HG02610 (cell line): ENCODE data around the gene ZNF197.
"Not testable (repeated sequence)": the region's sequence is repeated elsewhere in the genome, so short reads cannot be mapped to it uniquely, and the experiment has no call there.

Experiments used
- ATAC-seq: cut with Tn5 transposase; IDR thresholded peaks from one replicate; pipeline ENCODE4 v1.9.1; 2021; ENCODE audit warnings: mild to moderate bottlenecking, moderate library complexity; ENCODE audit not compliant: unreplicated experiment

Gene ZNF197

DNA sequence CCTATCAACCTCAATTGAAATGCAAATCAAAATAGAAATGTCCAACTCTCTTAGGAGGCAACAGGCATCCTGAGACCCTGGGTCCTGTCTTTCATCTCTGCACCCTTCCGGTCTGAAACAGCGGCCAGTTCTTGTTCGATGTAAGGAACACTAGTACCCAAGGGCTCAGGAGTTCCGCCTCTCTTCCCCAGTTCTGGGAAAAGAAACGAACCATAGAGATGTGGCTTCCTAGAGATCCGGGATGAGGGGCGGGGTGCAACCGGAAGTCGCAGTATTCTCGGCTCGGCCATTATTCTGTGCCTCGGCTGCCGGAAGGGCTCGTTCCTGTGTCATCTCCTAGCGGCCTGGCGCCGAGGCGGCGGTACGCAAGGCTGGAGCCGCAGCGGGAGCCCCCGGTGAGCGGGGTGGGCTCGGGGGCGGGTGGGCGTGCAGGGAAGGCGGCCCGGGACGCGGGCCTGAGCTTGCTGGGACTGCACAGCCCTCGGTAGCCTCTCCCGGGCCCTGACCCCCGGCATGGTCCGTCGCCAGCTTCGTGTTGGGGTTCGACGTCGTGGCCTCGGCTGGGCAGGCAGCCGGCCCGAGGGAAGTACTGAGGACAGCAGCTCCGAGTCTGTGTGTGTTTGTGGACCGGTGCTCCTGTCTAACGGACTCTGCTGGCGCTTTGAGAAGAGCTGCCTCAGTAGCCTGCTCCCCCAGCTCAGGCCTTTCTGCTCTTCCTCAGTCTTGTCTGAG is at the start of gene ZNF197:
Gene ZNF197 (plus strand): TSS at position 288 of the 732 bp plus-strand sequence. CDS start 4,119 bp downstream, outside the sequence.
- peak; percentile 92 for ATAC-seq

- no peak for ATAC-seq
Observed at GRCh38 chr3:44576613-44577012, 48.2 kb upstream of the ZNF197 start.

GRCh38 chr3:44577354-44577952 is 47.4 kb upstream of the ZNF197 start:
- not testable (repeated sequence) for ATAC-seq

- not testable (repeated sequence) for ATAC-seq
Observed at GRCh38 chr3:44578316-44578715, 46.5 kb upstream of the ZNF197 start.

GRCh38 chr3:44578924-44579515 is 45.8 kb upstream of the ZNF197 start:
- ATAC-seq, result not testable (repeated sequence)

GRCh38 chr3:44579749-44580148 is 45.1 kb upstream of the ZNF197 start:
- not testable (repeated sequence) for ATAC-seq

DNA sequence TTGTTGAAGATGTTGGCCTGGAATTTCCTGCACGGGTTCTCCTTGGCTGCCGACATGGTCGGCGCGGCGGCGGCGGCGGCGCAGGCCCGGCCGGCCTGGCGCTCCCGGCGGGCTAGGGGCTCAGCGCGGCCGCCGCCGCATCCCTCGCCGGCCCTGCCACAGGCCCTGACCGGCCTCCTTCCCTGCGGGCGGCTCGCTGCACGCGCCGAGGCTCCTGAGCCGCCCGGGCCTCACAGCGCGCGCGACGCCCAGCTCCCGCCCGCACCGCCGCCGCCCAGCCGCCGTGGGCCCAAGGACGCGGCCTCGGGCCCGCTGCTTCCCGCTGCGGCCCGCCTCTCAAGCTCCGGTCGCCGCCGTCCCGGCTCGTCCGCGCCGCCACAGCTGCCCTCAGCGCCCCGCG is 43.9 kb upstream of the ZNF197 start:
- not testable (repeated sequence) for ATAC-seq

DNA sequence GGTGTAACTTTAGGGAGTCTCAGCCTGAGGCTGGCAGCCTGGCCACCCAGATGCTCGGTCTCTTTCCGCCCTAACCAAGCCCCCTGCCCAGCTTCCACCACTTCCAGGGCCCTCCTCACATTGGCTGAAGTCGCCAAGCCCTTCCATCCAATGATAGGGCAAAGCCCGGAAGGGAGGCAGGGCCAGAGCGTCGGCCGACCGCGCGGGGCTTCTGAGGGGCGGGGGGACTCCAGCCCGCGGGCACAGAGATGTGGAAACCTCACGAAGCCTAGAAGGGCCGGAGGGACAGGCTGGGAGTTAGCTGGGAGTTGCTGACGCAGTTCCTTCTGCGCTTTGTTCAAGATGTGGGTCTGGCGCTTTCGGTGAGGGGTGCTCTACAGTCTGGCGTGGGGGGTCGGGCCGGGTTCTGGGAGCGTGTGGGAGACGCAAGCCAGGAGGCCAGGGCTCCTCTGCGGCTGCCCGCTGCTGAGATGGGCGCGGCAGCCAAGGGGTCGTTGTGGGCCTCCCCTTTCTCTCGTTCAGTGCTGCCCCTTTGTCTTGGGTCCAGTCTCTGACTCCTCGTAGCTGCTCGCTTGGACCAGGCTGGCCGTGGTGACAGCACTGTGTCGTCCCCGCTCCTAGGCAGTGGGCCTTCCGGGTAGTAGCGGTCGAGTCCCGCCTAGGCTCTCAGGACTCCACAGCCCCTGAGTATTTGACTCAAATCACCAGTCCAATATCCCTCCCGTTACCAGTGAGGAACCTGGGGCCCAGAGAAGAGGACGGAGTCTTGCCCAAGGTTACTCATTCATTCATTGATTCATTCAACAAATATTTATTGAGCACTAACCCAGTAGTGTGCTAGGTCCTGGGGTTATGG is 40.0 kb upstream of the ZNF197 start, which contains the start of gene ZNF660:
Gene ZNF660 (plus strand): TSS at position 319 of the 856 bp plus-strand sequence. CDS start 9,230 bp downstream, outside the sequence.
- peak; percentile 66 for ATAC-seq

DNA sequence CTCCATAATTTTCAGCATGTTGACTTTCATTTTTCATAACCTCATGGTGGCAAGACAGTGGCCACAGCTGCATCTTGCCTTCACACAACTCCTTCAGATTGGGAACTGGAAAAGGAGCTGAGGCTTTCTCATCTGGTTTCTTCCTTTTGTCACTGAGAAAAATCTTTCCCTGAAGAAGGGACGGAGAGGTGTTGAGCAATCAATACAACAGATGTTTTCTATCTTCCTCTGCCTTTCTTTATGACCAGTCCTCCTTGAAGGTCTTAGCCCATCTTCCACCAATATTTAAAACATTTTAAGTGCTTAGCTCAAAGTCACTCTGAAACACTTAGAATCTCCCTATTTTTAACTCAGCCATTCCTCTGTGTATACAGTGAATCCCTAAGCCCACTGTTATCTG is 28.2 kb upstream of the ZNF197 start:
- ATAC-seq, result no peak

DNA sequence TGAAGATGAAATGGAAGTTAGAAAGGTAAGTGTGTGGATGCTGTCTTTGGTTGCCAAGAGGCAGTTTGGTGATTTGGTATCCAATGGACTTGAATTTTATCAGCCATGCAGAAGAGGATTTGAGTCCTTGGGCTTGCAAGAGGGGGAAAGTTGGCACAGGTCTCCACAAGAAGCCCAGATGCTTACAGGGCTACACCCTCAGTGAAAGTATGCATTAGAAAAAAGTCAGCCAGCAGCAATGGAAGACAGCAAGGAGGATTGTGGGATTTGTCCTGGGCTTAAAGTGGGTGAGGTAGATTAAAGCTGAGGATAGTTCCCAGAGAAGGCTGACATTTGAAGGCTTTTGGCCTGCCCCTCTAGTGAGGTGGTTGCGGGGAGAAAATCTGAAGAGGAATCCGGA is 23.1 kb upstream of the ZNF197 start:
- no peak for ATAC-seq

GRCh38 chr3:44612678-44613077 is 12.2 kb upstream of the ZNF197 start:
- ATAC-seq, result no peak

DNA sequence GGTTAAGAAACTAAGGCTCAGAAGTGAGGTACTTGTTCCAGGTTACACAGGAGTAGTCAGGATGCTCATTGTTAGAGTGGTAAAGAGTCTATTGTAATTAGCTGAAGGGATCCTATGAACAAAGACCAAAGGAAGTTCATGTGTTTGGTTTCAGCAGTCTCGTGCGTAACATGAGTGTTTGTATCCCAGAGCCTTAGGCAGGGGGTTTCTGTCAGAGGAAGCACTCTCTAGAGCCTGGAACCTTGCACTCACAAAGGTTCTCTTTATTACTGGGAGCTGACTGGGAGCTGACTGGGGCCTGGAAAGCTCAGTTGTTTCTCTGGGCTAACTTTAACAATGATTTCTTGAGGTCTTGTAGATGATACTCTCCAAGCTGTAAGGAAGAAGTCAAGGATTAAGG is 3.9 kb downstream of the ZNF197 start:
- ATAC-seq, result no peak

- no peak for ATAC-seq
Observed at GRCh38 chr3:44632193-44632592, 7.4 kb downstream of the ZNF197 start.

DNA sequence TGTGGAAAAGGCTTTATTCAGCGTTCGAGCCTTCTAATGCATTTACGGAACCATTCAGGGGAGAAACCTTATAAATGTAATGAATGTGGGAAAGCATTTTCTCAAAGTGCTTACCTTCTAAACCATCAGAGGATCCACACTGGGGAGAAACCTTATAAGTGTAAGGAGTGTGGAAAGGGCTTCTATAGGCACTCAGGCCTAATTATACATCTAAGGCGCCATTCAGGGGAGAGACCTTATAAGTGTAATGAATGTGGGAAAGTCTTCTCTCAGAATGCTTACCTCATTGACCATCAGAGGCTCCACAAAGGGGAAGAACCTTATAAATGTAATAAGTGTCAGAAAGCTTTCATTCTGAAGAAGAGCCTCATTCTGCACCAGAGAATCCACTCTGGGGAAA is 17.5 kb downstream of the ZNF197 start:
- no peak for ATAC-seq

DNA sequence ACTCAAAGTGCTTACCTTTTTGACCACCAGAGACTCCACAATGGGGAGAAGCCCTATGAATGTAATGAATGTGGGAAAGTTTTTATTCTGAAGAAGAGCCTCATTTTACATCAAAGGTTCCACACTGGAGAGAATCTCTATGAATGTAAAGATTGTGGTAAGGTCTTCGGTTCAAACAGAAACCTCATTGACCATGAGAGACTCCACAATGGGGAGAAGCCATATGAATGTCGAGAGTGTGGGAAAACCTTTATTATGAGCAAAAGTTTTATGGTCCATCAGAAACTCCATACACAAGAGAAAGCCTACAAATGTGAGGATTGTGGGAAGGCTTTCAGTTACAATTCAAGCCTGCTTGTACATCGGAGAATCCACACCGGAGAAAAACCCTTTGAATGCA is 18.2 kb downstream of the ZNF197 start:
- no peak for ATAC-seq

DNA sequence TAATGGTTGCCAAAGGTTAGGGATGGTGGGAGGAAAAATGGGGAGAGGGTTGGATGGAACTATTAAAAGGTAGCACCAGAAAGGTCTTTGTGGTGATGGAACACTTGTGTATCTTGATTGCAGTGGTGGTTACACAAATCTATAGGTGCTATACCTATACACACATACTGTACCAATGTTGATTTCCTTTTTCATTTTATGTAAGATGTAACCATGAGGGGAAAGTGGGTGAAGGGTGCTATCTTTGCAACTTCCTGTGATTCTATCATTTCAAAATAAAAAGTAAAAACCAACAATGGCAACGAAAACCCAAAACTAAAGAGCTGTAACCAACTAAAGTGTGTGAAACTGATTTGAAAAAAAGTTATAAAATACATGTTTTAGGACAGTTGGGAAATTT is 22.9 kb downstream of the ZNF197 start:
- ATAC-seq, result no peak

- peak; percentile 97 for ATAC-seq
Observed at GRCh38 chr3:44648564-44649229, 23.9 kb downstream of the ZNF197 start, which contains the start of gene ZNF35. Gene ZNF35 (plus strand): TSS chr3:44648732. CDS start chr3:44651068, 2,336 bp downstream.

- no peak for ATAC-seq
Observed at GRCh38 chr3:44649709-44650108, 24.9 kb downstream of the ZNF197 start.

DNA sequence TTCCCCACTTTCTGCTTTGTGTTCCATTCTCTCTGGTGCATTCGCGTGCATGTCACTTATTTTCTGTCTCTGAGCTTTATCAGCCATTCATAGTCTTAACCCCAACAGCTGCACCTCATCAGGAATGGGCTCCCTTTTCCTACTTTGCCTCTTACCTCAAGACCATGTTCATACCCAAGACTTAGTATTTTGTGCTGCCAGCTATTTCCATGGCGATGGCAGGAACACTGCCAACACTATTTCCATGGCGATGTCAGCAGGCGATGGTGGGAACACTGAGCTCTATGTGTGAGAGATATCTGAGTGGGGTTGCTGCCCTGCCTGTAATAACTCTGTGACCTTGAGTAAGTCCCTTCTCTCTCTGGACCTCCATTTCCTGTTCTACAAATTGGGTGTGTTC is 29.2 kb downstream of the ZNF197 start:
- no peak for ATAC-seq

GRCh38 chr3:44659015-44659414 is 34.2 kb downstream of the ZNF197 start:
- ATAC-seq, result no peak
